GM06990 (cell line): ENCODE measurements around the gene FLRT1.

Experiments
- DNase-seq: peaks from one replicate; pipeline ENCODE4 v3.0.0-alpha.2; 2011; ENCODE audit not compliant: insufficient read length; ENCODE audit errors: extremely low read depth
- H3K27me3 ChIP-seq: replicated peaks from 2 replicates; pipeline ENCODE4 v1.6.0; 2011; ENCODE audit warnings: low read length; ENCODE audit not compliant: control insufficient read depth, insufficient read depth
- H3K36me3 ChIP-seq: 2 replicates; pipeline ENCODE4 v1.5.1; 2011; ENCODE audit warnings: low read length; ENCODE audit not compliant: control insufficient read depth, insufficient read depth
- H3K4me3 ChIP-seq: replicated peaks from 2 replicates; pipeline ENCODE4 v1.5.1; 2011; ENCODE audit warnings: low read depth, mild to moderate bottlenecking, control low read depth, low read length
- TF ChIP-seq, protein P1 (sequence below): IDR thresholded peaks from 2 replicates; pipeline ENCODE4 v1.5.1; 2011; ENCODE audit warnings: low read length, control low read depth, mild to moderate bottlenecking, inconsistent platforms; ENCODE audit not compliant: insufficient read depth, poor library complexity, severe bottlenecking

The FLRT1 gene

DNA sequence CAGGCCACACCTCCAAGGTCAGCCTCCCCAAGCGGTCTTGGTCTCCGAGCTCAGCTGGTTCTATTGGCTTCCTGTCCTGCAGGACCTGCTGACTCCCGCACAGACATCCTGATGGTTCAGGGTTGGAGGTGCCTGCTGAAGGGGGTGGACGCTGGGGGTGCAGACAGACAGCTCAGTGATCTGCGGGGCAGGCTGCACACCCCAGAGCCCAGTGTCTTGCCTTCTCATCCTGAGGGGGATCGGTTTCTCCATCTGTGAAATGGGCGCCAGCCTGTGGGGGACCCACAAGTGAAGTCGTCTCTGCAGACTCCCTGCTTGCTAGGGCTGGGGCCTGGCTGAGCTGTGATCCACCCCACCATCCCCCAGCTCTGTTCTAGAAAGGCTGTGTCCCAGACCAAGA, 13.8 kb downstream of the FLRT1 start:
- Histone ChIP-seq H3K27me3 (no peaks in the 10 kb centered on the region), H3K4me3 (no peak overlapping the region), H3K36me3 (no peaks in the 10 kb centered on the region)
- TF ChIP-seq, protein P1, sequence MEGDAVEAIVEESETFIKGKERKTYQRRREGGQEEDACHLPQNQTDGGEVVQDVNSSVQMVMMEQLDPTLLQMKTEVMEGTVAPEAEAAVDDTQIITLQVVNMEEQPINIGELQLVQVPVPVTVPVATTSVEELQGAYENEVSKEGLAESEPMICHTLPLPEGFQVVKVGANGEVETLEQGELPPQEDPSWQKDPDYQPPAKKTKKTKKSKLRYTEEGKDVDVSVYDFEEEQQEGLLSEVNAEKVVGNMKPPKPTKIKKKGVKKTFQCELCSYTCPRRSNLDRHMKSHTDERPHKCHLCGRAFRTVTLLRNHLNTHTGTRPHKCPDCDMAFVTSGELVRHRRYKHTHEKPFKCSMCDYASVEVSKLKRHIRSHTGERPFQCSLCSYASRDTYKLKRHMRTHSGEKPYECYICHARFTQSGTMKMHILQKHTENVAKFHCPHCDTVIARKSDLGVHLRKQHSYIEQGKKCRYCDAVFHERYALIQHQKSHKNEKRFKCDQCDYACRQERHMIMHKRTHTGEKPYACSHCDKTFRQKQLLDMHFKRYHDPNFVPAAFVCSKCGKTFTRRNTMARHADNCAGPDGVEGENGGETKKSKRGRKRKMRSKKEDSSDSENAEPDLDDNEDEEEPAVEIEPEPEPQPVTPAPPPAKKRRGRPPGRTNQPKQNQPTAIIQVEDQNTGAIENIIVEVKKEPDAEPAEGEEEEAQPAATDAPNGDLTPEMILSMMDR: no peak
- DNase-seq: no peak

DNA sequence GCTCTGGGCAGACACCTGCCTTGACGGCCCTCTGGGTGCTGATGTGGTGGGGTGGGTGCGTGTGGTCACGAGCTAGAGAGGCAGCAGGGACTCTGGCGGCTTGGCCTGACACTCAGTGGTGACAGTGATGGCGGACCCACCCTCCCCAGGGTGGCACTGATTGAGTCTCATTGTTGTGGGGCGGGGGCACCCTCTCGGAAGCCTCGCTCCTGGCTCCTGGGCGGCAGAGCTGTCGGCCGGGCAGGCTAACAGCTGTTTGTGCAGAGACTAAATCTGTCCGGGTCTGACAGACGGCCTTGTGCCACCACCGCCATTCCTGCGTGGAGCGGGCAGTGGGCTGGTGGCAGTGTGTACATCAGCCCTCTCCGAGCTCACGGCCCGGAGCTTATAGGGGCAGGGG, 15.6 kb downstream of the FLRT1 start:
- no peak for DNase-seq

DNA sequence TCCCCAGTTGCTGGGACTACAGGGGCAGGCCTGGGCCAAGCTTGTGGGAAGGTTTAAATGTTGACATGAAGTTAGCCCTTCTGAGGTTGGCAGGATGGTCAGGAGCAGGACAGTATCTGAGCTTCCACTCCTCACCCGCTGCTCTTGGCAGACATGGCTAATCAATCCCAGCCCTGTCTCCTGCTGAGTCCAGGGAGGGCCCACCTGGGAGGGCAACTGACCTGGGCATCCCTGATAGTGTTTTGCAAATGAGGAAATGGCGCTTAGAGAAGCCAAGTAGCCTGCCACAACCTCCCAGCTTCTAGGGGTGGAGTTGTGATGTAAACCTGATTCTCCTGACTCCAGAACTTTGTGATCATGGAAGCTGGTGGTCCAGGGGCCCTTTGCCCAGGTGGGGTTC, 16.7 kb downstream of the FLRT1 start:
- no peaks in the 10 kb centered on the region for H3K36me3 ChIP-seq
- no peak overlapping the region for H3K4me3 ChIP-seq
- no peak for DNase-seq
- TF ChIP-seq, protein P1: no peak
- no peaks in the 10 kb centered on the region; the same call in 1 of the 2 replicates for H3K27me3 ChIP-seq

More for the DNA sequence above, 15.6 kb downstream of the FLRT1 start:
- H3K27me3 ChIP-seq: no peaks in the 10 kb centered on the region
- no peaks in the 10 kb centered on the region for H3K36me3 ChIP-seq
- H3K4me3 ChIP-seq: no peak overlapping the region
- TF ChIP-seq, protein P1: no peak

DNA sequence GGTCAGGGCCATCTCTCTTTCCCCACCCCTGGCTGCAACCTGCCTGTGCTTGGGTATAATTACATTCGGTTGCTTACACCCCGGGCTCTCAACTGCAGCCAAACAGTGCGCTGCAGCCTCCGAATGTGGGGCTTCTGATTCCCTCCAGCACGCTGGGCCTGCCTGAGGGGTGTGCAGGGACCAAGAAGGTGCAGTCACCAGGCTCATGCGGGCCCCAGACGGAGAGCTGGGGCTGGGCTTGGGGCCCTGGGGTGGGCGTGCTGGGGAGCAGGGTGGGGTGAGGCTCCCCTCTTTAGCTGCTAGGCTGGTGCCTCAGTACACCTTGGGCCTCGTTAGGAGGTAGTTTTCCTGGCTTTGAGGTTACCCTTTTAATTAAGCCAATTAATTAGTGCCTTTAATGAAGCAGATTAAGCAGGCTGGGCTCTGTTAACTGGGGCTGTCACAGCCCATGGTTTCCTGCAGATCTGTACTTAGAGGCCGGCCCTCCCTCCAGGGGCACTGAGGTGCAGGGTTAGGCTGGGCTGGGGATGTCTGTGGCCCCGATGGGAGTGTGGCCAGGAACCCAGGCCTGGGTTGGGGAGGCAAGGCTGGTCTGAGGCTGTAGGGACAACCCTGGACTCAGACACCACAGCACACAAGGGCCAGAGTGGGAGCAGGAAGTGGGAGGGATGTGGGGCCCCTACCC, 17.3 kb downstream of the FLRT1 start:
- no peaks in the 10 kb centered on the region; the same call in 1 of the 2 replicates for H3K27me3 ChIP-seq

GRCh38 chr11:64053699-64054098, 18.0 kb downstream of the FLRT1 start:
- Histone ChIP-seq H3K4me3 (no peak overlapping the region), H3K27me3 (no peaks in the 10 kb centered on the region; the same call in 1 of the 2 replicates), H3K36me3 (no peaks in the 10 kb centered on the region)
- no peak for DNase-seq
- TF ChIP-seq, protein P1: no peak

More for the DNA sequence above, 17.3 kb downstream of the FLRT1 start:
- H3K4me3 ChIP-seq: no peak overlapping the region
- DNase-seq: no peak
- TF ChIP-seq, protein P1: no peak
- no peaks in the 10 kb centered on the region for H3K36me3 ChIP-seq
